ENCODE data around the gene BBX.

Gene BBX

GRCh38 chr3:107522510-107523288 lies at the start of gene BBX:
BBX (plus strand) TSS chr3:107522962; CDS start chr3:107710461, 187,499 bp downstream.
- Histone ChIP-seq H3K9me3 (ENCODE audit: control insufficient read depth in 1 of 2, low read length in 2 of 2) (no peaks in the 10 kb centered on the region), H3K27ac (ENCODE audit: low read length) (peak within 1 kb of the TSS; percentile 94), H3K4me3 (ENCODE audit: low read depth in 1 of 2, low read length in 2 of 2) (peak within 1 kb of the TSS; percentile 91 to 96), H3K36me3 (ENCODE audit: control insufficient read depth in 1 of 2, insufficient read depth in 2 of 2, low read length in 2 of 2) (no peaks in the 10 kb centered on the region), H3K4me1 (ENCODE audit: control insufficient read depth in 1 of 2, insufficient read depth in 2 of 2, low read length in 2 of 2) (peaks cover 10 to 14% of the 10 kb centered on the region in 2 donors), H3K27me3 (ENCODE audit: low read depth, low read length) (no peaks in the 10 kb centered on the region)

- H3K27ac ChIP-seq (ENCODE audit: low read length): no peak overlapping the region
- no peak overlapping the region for H3K4me3 ChIP-seq (ENCODE audit: low read depth in 1 of 2, low read length in 2 of 2)
- no peaks in the 10 kb centered on the region for H3K9me3 ChIP-seq (ENCODE audit: control insufficient read depth in 1 of 2, low read length in 2 of 2)
- no peaks in the 10 kb centered on the region for H3K36me3 ChIP-seq (ENCODE audit: control insufficient read depth in 1 of 2, insufficient read depth in 2 of 2, low read length in 2 of 2)
- no peaks in the 10 kb centered on the region for H3K4me1 ChIP-seq (ENCODE audit: control insufficient read depth in 1 of 2, insufficient read depth in 2 of 2, low read length in 2 of 2)
- no peaks in the 10 kb centered on the region for H3K27me3 ChIP-seq (ENCODE audit: low read depth, low read length)
These were observed 46.3 kb upstream of the BBX start for GRCh38 chr3:107476462-107476861.

- no peak overlapping the region for H3K27ac ChIP-seq (ENCODE audit: low read length)
- no peaks in the 10 kb centered on the region for H3K4me1 ChIP-seq (ENCODE audit: control insufficient read depth in 1 of 2, insufficient read depth in 2 of 2, low read length in 2 of 2)
- H3K27me3 ChIP-seq (ENCODE audit: low read depth, low read length): no peaks in the 10 kb centered on the region
These were observed 35.3 kb upstream of the BBX start for GRCh38 chr3:107487490-107487889.

GRCh38 chr3:107488942-107489341 lies 33.8 kb upstream of the BBX start:
- no peaks in the 10 kb centered on the region for H3K4me1 ChIP-seq (ENCODE audit: control insufficient read depth in 1 of 2, insufficient read depth in 2 of 2, low read length in 2 of 2)
- H3K27me3 ChIP-seq (ENCODE audit: low read depth, low read length): no peaks in the 10 kb centered on the region
- H3K36me3 ChIP-seq (ENCODE audit: control insufficient read depth in 1 of 2, insufficient read depth in 2 of 2, low read length in 2 of 2): no peaks in the 10 kb centered on the region
- H3K27ac ChIP-seq (ENCODE audit: low read length): no peak overlapping the region
- H3K9me3 ChIP-seq (ENCODE audit: control insufficient read depth in 1 of 2, low read length in 2 of 2): no peaks in the 10 kb centered on the region
- no peak overlapping the region for H3K4me3 ChIP-seq (ENCODE audit: low read depth in 1 of 2, low read length in 2 of 2)

More at GRCh38 chr3:107487490-107487889, 35.3 kb upstream of the BBX start:
- H3K4me3 ChIP-seq (ENCODE audit: low read depth in 1 of 2, low read length in 2 of 2): no peak overlapping the region
- H3K9me3 ChIP-seq (ENCODE audit: control insufficient read depth in 1 of 2, low read length in 2 of 2): no peaks in the 10 kb centered on the region
- no peaks in the 10 kb centered on the region for H3K36me3 ChIP-seq (ENCODE audit: control insufficient read depth in 1 of 2, insufficient read depth in 2 of 2, low read length in 2 of 2)

- Histone ChIP-seq H3K9me3 (ENCODE audit: control insufficient read depth in 1 of 2, low read length in 2 of 2) (no peaks in the 10 kb centered on the region), H3K27me3 (ENCODE audit: low read depth, low read length) (no peaks in the 10 kb centered on the region), H3K4me3 (ENCODE audit: low read depth in 1 of 2, low read length in 2 of 2) (no peak overlapping the region), H3K27ac (ENCODE audit: low read length) (no peak overlapping the region), H3K36me3 (ENCODE audit: control insufficient read depth in 1 of 2, insufficient read depth in 2 of 2, low read length in 2 of 2) (no peaks in the 10 kb centered on the region), H3K4me1 (ENCODE audit: control insufficient read depth in 1 of 2, insufficient read depth in 2 of 2, low read length in 2 of 2) (no peaks in the 10 kb centered on the region)
These were observed 29.6 kb upstream of the BBX start for GRCh38 chr3:107493134-107493533.

- Histone ChIP-seq H3K4me3 (ENCODE audit: low read depth in 1 of 2, low read length in 2 of 2) (no peak overlapping the region), H3K27me3 (ENCODE audit: low read depth, low read length) (no peaks in the 10 kb centered on the region), H3K9me3 (ENCODE audit: control insufficient read depth in 1 of 2, low read length in 2 of 2) (no peaks in the 10 kb centered on the region), H3K4me1 (ENCODE audit: control insufficient read depth in 1 of 2, insufficient read depth in 2 of 2, low read length in 2 of 2) (no peaks in the 10 kb centered on the region), H3K27ac (ENCODE audit: low read length) (no peak overlapping the region), H3K36me3 (ENCODE audit: control insufficient read depth in 1 of 2, insufficient read depth in 2 of 2, low read length in 2 of 2) (no peaks in the 10 kb centered on the region)
These were observed 25.9 kb upstream of the BBX start for GRCh38 chr3:107496855-107497254.

- Histone ChIP-seq H3K4me3 (ENCODE audit: low read depth in 1 of 2, low read length in 2 of 2) (no peak overlapping the region), H3K27ac (ENCODE audit: low read length) (no peak overlapping the region), H3K9me3 (ENCODE audit: control insufficient read depth in 1 of 2, low read length in 2 of 2) (no peaks in the 10 kb centered on the region), H3K27me3 (ENCODE audit: low read depth, low read length) (no peaks in the 10 kb centered on the region), H3K4me1 (ENCODE audit: control insufficient read depth in 1 of 2, insufficient read depth in 2 of 2, low read length in 2 of 2) (no peaks in the 10 kb centered on the region), H3K36me3 (ENCODE audit: control insufficient read depth in 1 of 2, insufficient read depth in 2 of 2, low read length in 2 of 2) (no peaks in the 10 kb centered on the region)
These were observed 24.1 kb upstream of the BBX start for GRCh38 chr3:107498646-107499045.

GRCh38 chr3:107506458-107506857 lies 16.3 kb upstream of the BBX start:
- Histone ChIP-seq H3K36me3 (ENCODE audit: control insufficient read depth in 1 of 2, insufficient read depth in 2 of 2, low read length in 2 of 2) (no peaks in the 10 kb centered on the region), H3K4me1 (ENCODE audit: control insufficient read depth in 1 of 2, insufficient read depth in 2 of 2, low read length in 2 of 2) (no peaks in the 10 kb centered on the region), H3K4me3 (ENCODE audit: low read depth in 1 of 2, low read length in 2 of 2) (no peak overlapping the region), H3K27me3 (ENCODE audit: low read depth, low read length) (no peaks in the 10 kb centered on the region), H3K27ac (ENCODE audit: low read length) (no peak overlapping the region), H3K9me3 (ENCODE audit: control insufficient read depth in 1 of 2, low read length in 2 of 2) (no peaks in the 10 kb centered on the region)

- H3K27ac ChIP-seq (ENCODE audit: low read length): no peak overlapping the region
- no peaks in the 10 kb centered on the region for H3K9me3 ChIP-seq (ENCODE audit: control insufficient read depth in 1 of 2, low read length in 2 of 2)
- no peaks in the 10 kb centered on the region for H3K27me3 ChIP-seq (ENCODE audit: low read depth, low read length)
- H3K36me3 ChIP-seq (ENCODE audit: control insufficient read depth in 1 of 2, insufficient read depth in 2 of 2, low read length in 2 of 2): no peaks in the 10 kb centered on the region
- H3K4me3 ChIP-seq (ENCODE audit: low read depth in 1 of 2, low read length in 2 of 2): no peak overlapping the region
- no peaks in the 10 kb centered on the region for H3K4me1 ChIP-seq (ENCODE audit: control insufficient read depth in 1 of 2, insufficient read depth in 2 of 2, low read length in 2 of 2)
These were observed 14.4 kb upstream of the BBX start for GRCh38 chr3:107508331-107508730.

GRCh38 chr3:107512108-107512507 lies 10.7 kb upstream of the BBX start:
- Histone ChIP-seq H3K9me3 (ENCODE audit: control insufficient read depth in 1 of 2, low read length in 2 of 2) (no peaks in the 10 kb centered on the region), H3K27ac (ENCODE audit: low read length) (no peak overlapping the region), H3K36me3 (ENCODE audit: control insufficient read depth in 1 of 2, insufficient read depth in 2 of 2, low read length in 2 of 2) (no peaks in the 10 kb centered on the region), H3K4me3 (ENCODE audit: low read depth in 1 of 2, low read length in 2 of 2) (no peak overlapping the region), H3K27me3 (ENCODE audit: low read depth, low read length) (no peaks in the 10 kb centered on the region), H3K4me1 (ENCODE audit: control insufficient read depth in 1 of 2, insufficient read depth in 2 of 2, low read length in 2 of 2) (no peaks in the 10 kb centered on the region)

GRCh38 chr3:107514453-107514852 lies 8.3 kb upstream of the BBX start:
- Histone ChIP-seq H3K4me3 (ENCODE audit: low read depth in 1 of 2, low read length in 2 of 2) (no peak overlapping the region), H3K9me3 (ENCODE audit: control insufficient read depth in 1 of 2, low read length in 2 of 2) (no peaks in the 10 kb centered on the region), H3K4me1 (ENCODE audit: control insufficient read depth in 1 of 2, insufficient read depth in 2 of 2, low read length in 2 of 2) (no peaks in the 10 kb centered on the region), H3K27me3 (ENCODE audit: low read depth, low read length) (no peaks in the 10 kb centered on the region), H3K36me3 (ENCODE audit: control insufficient read depth in 1 of 2, insufficient read depth in 2 of 2, low read length in 2 of 2) (no peaks in the 10 kb centered on the region), H3K27ac (ENCODE audit: low read length) (no peak overlapping the region)

- no peaks in the 10 kb centered on the region for H3K9me3 ChIP-seq (ENCODE audit: control insufficient read depth in 1 of 2, low read length in 2 of 2)
- no peak overlapping the region for H3K27ac ChIP-seq (ENCODE audit: low read length)
- no peaks in the 10 kb centered on the region for H3K36me3 ChIP-seq (ENCODE audit: control insufficient read depth in 1 of 2, insufficient read depth in 2 of 2, low read length in 2 of 2)
- H3K4me1 ChIP-seq (ENCODE audit: control insufficient read depth in 1 of 2, insufficient read depth in 2 of 2, low read length in 2 of 2): no peaks in the 10 kb centered on the region
- no peak overlapping the region for H3K4me3 ChIP-seq (ENCODE audit: low read depth in 1 of 2, low read length in 2 of 2)
- H3K27me3 ChIP-seq (ENCODE audit: low read depth, low read length): no peaks in the 10 kb centered on the region
These were observed 6.3 kb upstream of the BBX start for GRCh38 chr3:107516475-107516874.
